GM12864 (cell line): ENCODE data around the gene THAP4.

Experiments
- DNase-seq: peaks from one replicate; pipeline ENCODE4 v3.0.0-alpha.2; 2011; ENCODE audit warnings: low read depth
- H3K4me3 ChIP-seq: 2 replicates; pipeline ENCODE4 v1.5.1; 2011; ENCODE audit warnings: mild to moderate bottlenecking, low read depth, low read length, control low read depth
- TF ChIP-seq, protein P1 (sequence below): IDR thresholded peaks from 2 replicates; pipeline ENCODE4 v1.5.1; 2011; ENCODE audit warnings: low read depth, mild to moderate bottlenecking, moderate library complexity, low read length, control low read depth, inconsistent platforms; ENCODE audit errors: missing control alignments

Gene THAP4

DNA sequence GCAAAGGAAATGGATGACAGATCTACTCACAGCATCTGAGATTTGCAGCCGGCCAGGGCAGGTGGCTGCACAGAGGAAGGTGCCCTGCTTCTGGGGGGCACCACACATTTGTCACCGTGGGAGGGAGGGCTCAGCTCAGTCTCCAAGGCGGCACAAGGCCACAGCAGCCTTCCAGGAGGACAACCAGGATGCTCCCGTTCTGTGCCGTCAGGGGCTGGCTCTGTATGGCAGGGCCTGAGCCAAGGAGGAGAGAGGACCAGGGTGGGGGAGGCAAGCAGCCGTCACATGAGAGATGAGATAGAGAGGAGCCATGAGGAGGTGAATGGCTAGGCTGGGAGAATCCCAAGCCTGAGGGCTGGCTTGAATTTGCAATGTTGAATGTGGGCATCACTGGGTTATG, 83.0 kb downstream of the THAP4 start:
- no peak overlapping the region for H3K4me3 ChIP-seq
- DNase-seq, result no peak
- TF ChIP-seq, protein P1, sequence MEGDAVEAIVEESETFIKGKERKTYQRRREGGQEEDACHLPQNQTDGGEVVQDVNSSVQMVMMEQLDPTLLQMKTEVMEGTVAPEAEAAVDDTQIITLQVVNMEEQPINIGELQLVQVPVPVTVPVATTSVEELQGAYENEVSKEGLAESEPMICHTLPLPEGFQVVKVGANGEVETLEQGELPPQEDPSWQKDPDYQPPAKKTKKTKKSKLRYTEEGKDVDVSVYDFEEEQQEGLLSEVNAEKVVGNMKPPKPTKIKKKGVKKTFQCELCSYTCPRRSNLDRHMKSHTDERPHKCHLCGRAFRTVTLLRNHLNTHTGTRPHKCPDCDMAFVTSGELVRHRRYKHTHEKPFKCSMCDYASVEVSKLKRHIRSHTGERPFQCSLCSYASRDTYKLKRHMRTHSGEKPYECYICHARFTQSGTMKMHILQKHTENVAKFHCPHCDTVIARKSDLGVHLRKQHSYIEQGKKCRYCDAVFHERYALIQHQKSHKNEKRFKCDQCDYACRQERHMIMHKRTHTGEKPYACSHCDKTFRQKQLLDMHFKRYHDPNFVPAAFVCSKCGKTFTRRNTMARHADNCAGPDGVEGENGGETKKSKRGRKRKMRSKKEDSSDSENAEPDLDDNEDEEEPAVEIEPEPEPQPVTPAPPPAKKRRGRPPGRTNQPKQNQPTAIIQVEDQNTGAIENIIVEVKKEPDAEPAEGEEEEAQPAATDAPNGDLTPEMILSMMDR, result no peak

DNA sequence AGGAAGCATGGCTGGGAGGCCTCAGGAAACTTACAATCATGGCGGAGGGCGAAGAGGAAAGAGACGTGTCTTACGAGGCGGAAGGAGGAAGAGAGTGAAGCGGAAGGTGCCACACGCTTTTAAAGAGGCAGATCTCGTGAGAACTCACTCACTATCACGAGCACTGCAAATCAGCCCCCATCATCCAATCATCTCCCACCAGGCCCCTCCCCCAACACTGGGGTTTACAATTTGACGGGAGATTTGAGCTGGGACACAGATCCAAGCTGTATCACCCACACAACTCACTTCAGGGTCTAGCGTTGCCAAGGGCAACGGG, 83.5 kb downstream of the THAP4 start:
- no peak overlapping the region for H3K4me3 ChIP-seq
- TF ChIP-seq, protein P1, result no peak
- DNase-seq, result no peak

DNA sequence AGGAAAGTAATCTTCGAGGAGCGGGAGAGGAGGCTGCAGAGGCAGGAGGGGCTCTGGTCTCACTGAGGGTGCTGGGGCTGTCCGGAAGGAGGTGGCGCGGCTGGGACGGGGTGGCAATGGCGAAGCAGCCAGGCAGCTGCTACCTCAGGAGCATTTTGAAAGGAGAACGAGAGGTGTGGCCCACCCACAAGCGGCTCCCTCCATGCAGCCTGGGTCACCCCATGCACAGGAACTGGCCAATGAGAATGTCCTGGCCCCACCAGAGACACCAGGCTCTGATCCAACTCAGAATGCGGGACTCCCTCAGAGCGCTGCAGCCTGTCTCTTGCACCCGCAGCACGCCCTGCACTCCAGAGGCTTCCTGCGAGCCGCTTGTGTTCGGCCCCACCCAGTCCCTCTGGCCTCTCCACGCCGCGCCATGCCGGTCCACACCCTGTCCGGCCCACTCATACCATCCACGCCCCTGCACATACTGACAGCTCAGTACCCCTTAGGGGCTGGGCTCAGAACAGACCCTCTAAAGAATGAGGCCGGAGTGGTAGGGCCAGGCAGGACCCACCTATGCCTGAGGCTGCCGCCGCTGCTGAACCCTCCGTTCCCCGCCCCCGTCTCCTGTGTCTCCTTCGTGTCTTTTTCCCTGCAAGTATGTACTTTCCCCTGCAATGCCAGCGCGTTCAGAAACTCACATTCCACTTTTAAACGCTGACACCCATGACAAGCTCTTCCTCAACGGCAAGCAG, 84.8 kb downstream of the THAP4 start:
- TF ChIP-seq, protein P1, result no peak
- no peak overlapping the region for H3K4me3 ChIP-seq
- no peak for DNase-seq

DNA sequence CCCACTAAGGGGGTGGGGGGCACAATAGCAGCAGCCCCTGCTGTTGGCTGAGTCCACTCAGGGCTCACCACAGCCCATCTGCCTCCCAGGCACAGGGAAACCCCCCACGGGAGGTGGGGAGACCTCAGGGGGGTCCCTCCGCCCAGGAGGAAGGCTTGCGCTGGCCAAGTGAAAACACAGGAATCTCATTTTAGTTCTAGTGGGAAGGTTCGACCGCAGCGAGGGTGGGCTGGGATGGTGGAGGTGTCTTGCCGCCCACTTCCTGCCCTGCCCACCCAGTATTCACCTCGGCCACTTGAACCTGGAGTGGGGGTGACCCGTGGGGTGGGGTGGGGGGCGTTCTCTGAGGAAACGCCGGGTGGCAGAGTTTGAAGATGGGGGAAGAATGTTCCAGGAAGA, 85.4 kb downstream of the THAP4 start:
- H3K4me3 ChIP-seq, result no peak overlapping the region
- TF ChIP-seq, protein P1, result no peak
- no peak for DNase-seq

DNA sequence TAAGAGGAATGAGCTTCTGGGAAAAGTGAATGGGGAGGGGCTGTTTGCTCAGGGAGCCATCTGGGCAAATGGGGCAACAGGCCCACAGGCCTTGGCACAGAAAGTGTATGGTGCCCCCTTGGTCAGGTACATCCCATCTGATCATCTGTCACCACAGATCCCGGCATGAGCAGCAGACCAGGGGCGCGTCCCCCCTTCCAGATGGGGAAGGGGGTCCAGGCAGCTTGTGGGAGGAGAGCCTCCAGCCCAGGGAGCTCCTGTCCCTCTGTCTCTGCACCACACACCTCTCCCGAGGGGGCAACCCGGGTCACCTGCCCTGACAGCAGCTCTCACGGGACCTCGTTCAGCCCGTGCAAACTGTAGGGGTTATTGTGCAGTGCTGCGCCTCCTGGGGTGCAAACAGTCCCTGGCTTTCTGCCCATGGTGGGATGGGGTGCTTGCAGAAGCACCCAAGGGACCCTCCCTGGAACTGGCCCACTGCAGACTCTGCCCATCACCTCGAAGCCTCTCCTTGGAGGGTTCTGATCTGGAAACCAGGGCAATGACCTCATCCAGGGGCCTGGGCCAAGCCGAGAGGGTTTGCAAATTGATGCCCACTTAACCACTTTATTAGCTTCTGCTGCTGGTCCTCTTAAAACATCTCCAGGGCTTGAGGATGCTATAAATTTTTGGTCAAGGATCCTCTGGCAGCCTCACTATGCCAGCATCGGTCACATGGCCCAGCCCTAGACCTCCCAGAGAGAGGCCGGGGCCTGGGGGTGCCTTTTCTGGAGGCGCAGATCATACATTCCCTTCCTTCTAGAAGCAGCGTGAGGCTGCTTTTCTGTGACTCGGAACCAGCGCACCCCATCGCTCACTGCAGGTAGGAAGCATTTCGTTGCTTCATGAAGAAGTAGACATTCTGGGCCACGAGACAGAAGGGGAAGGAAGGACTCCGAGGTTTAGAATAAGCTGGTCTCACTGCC, 86.1 kb downstream of the THAP4 start:
- no peak for DNase-seq
- no peak overlapping the region for H3K4me3 ChIP-seq
- TF ChIP-seq, protein P1, result no peak

DNA sequence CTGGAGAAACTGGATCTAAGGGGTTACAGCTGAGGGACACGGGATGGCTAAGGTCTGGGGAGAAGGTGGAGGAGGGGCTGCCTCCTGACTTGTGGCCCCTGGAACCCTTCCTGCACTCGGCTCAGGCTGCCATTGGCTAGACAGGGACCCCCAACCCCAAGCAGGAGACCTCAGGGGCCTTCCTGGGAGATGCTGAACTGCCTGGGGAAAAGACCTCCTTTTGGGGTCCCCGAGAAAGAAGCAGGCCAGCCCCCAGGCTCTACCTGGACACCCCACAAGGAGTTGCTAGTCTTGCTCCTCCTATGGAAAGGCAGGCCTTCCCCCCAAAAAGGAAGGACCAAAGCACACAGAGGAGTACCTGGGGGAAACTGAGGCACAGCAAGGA, 88.5 kb downstream of the THAP4 start:
- H3K4me3 ChIP-seq, result no peak overlapping the region
- DNase-seq, result no peak
- TF ChIP-seq, protein P1, result no peak
